ENCODE data around the gene SETD9. TPM values are rescaled to one million over a fixed set of nuclear protein-coding genes. Genes with fewer than 3 reads are reported as not detected.

Gene SETD9
- total RNA-seq, 4 donors from 2014 or later, result 6.2 to 23.8 (median 8.7) TPM

- WGBS, 2 donors, result 86 to 93% methylated on average over 4 of the region's 4 CpGs
- intact Hi-C loops (cut with DNase I), result no loop called here
- Histone ChIP-seq H3K36me3 (peaks cover 0 to 40% (median 4%) of the 10 kb centered on the region in 3 donors), H3K27me3 (no peaks in the 10 kb centered on the region), H3K27ac (no peak overlapping the region), H3K4me1 (peaks cover 0 to 5% (median 0%) of the 10 kb centered on the region in 3 donors), H3K9me3 (no peaks in the 10 kb centered on the region), H3K4me3 (no peak overlapping the region)
- TF ChIP-seq, protein P1, sequence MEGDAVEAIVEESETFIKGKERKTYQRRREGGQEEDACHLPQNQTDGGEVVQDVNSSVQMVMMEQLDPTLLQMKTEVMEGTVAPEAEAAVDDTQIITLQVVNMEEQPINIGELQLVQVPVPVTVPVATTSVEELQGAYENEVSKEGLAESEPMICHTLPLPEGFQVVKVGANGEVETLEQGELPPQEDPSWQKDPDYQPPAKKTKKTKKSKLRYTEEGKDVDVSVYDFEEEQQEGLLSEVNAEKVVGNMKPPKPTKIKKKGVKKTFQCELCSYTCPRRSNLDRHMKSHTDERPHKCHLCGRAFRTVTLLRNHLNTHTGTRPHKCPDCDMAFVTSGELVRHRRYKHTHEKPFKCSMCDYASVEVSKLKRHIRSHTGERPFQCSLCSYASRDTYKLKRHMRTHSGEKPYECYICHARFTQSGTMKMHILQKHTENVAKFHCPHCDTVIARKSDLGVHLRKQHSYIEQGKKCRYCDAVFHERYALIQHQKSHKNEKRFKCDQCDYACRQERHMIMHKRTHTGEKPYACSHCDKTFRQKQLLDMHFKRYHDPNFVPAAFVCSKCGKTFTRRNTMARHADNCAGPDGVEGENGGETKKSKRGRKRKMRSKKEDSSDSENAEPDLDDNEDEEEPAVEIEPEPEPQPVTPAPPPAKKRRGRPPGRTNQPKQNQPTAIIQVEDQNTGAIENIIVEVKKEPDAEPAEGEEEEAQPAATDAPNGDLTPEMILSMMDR (IDR thresholded peaks at IDR 0.05), result no peak
- no peak for TF ChIP-seq POLR2A (IDR thresholded peaks at IDR 0.05)
- no peak for DNase-seq
Observed at GRCh38 chr5:56898213-56898612, 11.2 kb upstream of the SETD9 start.

- peaks cover 0 to 5% (median 0%) of the 10 kb centered on the region in 3 donors for H3K4me1 ChIP-seq
- TF ChIP-seq, protein P1 (IDR thresholded peaks at IDR 0.05), result no peak
- TF ChIP-seq POLR2A (IDR thresholded peaks at IDR 0.05), result no peak
- no peaks in the 10 kb centered on the region for H3K27me3 ChIP-seq
- intact Hi-C loops (cut with DNase I), result loop anchor here (5.0 kb wide), 1 partner anchor 322 kb away; no protein-coding TSS in a partner anchor
- H3K9me3 ChIP-seq, result no peaks in the 10 kb centered on the region
- no peak overlapping the region for H3K27ac ChIP-seq
- WGBS, 2 donors, result 41 to 53% methylated on average over 4 of the region's 4 CpGs
- peaks cover 0 to 18% (median 0%) of the 10 kb centered on the region in 3 donors for H3K36me3 ChIP-seq
- no peak for DNase-seq
- no peak overlapping the region for H3K4me3 ChIP-seq
Observed at GRCh38 chr5:56900395-56900794, 9.0 kb upstream of the SETD9 start.

DNA sequence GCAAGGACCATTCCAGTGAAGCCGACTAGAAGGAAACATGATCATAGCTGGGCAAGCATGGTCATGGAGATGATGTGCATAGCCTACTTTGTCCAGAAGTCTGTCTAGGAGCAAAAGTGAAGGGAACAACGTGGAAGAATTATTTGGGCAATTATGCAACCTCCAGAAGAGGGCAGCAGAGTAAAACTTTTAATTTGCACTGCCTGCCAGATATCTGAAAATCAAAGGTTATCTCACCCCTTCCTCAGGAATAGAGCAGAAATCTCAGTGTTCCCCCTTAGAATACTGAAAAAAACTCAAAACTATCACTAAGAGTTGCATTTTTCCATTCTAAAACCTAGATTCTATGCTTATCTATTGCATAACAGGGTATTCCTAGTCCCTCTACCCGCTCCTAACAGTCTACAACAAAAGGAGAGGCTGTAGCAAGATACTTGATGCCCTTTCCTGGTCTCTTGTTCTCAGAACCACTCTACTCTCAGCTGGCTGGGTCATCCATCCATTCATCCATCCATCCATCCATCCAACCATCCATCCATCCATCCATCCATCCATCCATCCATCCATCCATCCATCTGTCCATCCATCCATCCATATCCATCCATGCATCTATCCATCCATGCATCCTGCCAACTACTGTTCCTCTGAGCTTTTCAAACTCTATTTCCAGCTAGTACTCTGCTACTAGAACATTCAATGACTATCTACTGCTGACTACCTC, 8.4 kb upstream of the SETD9 start:
- DNase-seq, result no peak
- no peaks in the 10 kb centered on the region for H3K27me3 ChIP-seq
- no peaks in the 10 kb centered on the region for H3K9me3 ChIP-seq
- H3K36me3 ChIP-seq, result peaks cover 0 to 12% (median 0%) of the 10 kb centered on the region in 3 donors
- no peak overlapping the region for H3K4me3 ChIP-seq
- intact Hi-C loops (cut with DNase I), result loop anchor here (5.0 kb wide), 1 partner anchor 321 kb away; no protein-coding TSS in a partner anchor
- H3K4me1 ChIP-seq, result peaks cover 0 to 5% (median 0%) of the 10 kb centered on the region in 3 donors
- 33% methylated on average over 3 of the region's 3 CpGs for WGBS, 2 donors
- TF ChIP-seq POLR2A (IDR thresholded peaks at IDR 0.05), result no peak
- TF ChIP-seq, protein P1 (IDR thresholded peaks at IDR 0.05), result peak; percentile 54 to 73 (median 62)
- H3K27ac ChIP-seq, result no peak overlapping the region

DNA sequence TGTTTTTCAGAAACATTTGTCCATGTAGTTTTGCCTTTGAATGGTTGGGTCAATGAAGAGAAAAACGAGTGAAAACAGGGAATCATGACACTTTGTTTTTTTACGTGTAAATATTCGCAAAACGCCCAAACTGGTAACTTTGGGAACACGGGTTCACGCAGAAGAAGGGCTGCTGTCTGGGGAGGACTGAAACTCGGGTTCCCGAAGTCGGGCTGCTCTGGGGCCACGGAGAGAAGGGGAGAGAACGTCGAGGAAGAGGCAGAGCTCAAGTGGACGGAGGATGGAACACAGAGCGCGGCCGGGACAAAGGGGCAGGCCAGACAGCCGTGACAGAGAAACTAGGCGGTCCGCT, 478 bp upstream of the SETD9 start:
- TF ChIP-seq, protein P1 (IDR thresholded peaks at IDR 0.05), result no peak
- TF ChIP-seq POLR2A (IDR thresholded peaks at IDR 0.05), result no peak
- Histone ChIP-seq H3K27ac (peak overlapping the region; percentile 93 to 94 (median 94)), H3K4me3 (peak overlapping the region; percentile 64 to 78 (median 72)), H3K4me1 (peaks cover 0 to 18% (median 0%) of the 10 kb centered on the region in 3 donors), H3K9me3 (no peaks in the 10 kb centered on the region), H3K36me3 (no peaks in the 10 kb centered on the region), H3K27me3 (no peaks in the 10 kb centered on the region)
- DNase-seq, result no peak
- WGBS, 2 donors, result 0 to 1% methylated on average over 19 of the region's 19 CpGs
- intact Hi-C loops (cut with DNase I), result no loop called here

- peak overlapping the region; percentile 93 to 94 (median 94) for H3K27ac ChIP-seq
- H3K9me3 ChIP-seq, result no peaks in the 10 kb centered on the region
- no peaks in the 10 kb centered on the region for H3K36me3 ChIP-seq
- peaks cover 0 to 18% (median 0%) of the 10 kb centered on the region in 3 donors for H3K4me1 ChIP-seq
- H3K27me3 ChIP-seq, result no peaks in the 10 kb centered on the region
- DNase-seq, result no peak
- WGBS, 2 donors, result 1 to 2% methylated on average over 16 to 28 of the region's 29 CpGs
- intact Hi-C loops (cut with DNase I), result no loop called here
- no peak for TF ChIP-seq POLR2A (IDR thresholded peaks at IDR 0.05)
- TF ChIP-seq, protein P1 (IDR thresholded peaks at IDR 0.05), result no peak
- H3K4me3 ChIP-seq, result peak overlapping the region; percentile 64 to 78 (median 72)
Observed at GRCh38 chr5:56910210-56910965, 992 bp downstream of the SETD9 start.

Data from esophagus squamous epithelium (tissue), 5 donors.